HepG2 (cell line): ENCODE measurements around the gene SLC22A31. TPM values are rescaled to one million over a fixed set of nuclear protein-coding genes. Genes with fewer than 3 reads are reported as not detected.

Experiments
- BCLAF1 ChIP-seq: fragments of 450-650 bp; IDR thresholded peaks from 2 replicates; pipeline ENCODE4 v1.6.1; 2017; ENCODE audit warnings: mild to moderate bottlenecking
- ELF4 ChIP-seq: sonication (generic); formaldehyde crosslinking; IDR thresholded peaks from 2 replicates; pipeline ENCODE4 v1.5.0; 2020; ENCODE audit warnings: missing genetic modification reagents, mild to moderate bottlenecking, moderate library complexity, borderline replicate concordance
- GABPB1 ChIP-seq: IDR thresholded peaks from 2 replicates; pipeline ENCODE4 v1.6.1; 2016; ENCODE audit warnings: mild to moderate bottlenecking, missing genetic modification reagents, moderate library complexity, missing compliant biosample characterization
- GTF2F1 ChIP-seq: fragments of 150-350 bp; IDR thresholded peaks from 2 replicates; pipeline ENCODE4 v1.6.1; 2014; ENCODE audit warnings: low read length
- HOMEZ ChIP-seq: IDR thresholded peaks from 2 replicates; pipeline ENCODE4 v1.6.1; 2016; ENCODE audit warnings: low read depth
- HOXA7 ChIP-seq: sonication (generic); formaldehyde crosslinking; IDR thresholded peaks from 2 replicates; pipeline ENCODE4 v1.8.1; 2022; ENCODE audit warnings: mild to moderate bottlenecking, missing genetic modification reagents, moderate library complexity
- KMT2A ChIP-seq: sonication (generic); formaldehyde crosslinking; IDR thresholded peaks from 2 replicates; pipeline ENCODE4 v1.4.0; 2020; ENCODE audit warnings: missing genetic modification reagents
- MTA1 ChIP-seq: sonication (generic); formaldehyde crosslinking; IDR thresholded peaks from 2 replicates; pipeline ENCODE4 v1.4.0; 2020; ENCODE audit warnings: missing genetic modification reagents, mild to moderate bottlenecking, borderline replicate concordance
- PITX1 ChIP-seq: sonication (generic); formaldehyde crosslinking; IDR thresholded peaks from 2 replicates; pipeline ENCODE4 v1.5.1; 2020; ENCODE audit warnings: mild to moderate bottlenecking, missing genetic modification reagents
- SMAD3 ChIP-seq: sonication (generic); formaldehyde crosslinking; IDR thresholded peaks from 2 replicates; pipeline ENCODE4 v1.4.0; 2020; ENCODE audit warnings: missing genetic modification reagents
- TBL1XR1 ChIP-seq: fragments of 150-350 bp; IDR thresholded peaks from 2 replicates; pipeline ENCODE4 v1.6.1; 2014; ENCODE audit warnings: borderline replicate concordance, low read length; ENCODE audit not compliant: partially characterized antibody
- TBX3 ChIP-seq: fragments of 450-650 bp; IDR thresholded peaks from 2 replicates; pipeline ENCODE4 v1.6.1; 2017; ENCODE audit warnings: antibody characterized with exemption, mild to moderate bottlenecking, inconsistent platforms, borderline replicate concordance
- YEATS2 ChIP-seq: sonication (generic); formaldehyde crosslinking; IDR thresholded peaks from 2 replicates; pipeline ENCODE4 v1.4.0; 2020; ENCODE audit warnings: missing genetic modification reagents, borderline replicate concordance
- ZBTB7B ChIP-seq: sonication (generic); formaldehyde crosslinking; IDR thresholded peaks from 2 replicates; pipeline ENCODE4 v1.4.0; 2020; ENCODE audit warnings: missing genetic modification reagents
- ZNF124 ChIP-seq: sonication (generic); formaldehyde crosslinking; IDR thresholded peaks from 2 replicates; pipeline ENCODE4 v1.4.0; 2020; ENCODE audit warnings: missing genetic modification reagents
- ZNF160 ChIP-seq: sonication (generic); formaldehyde crosslinking; IDR thresholded peaks from 2 replicates; pipeline ENCODE4 v1.8.0; 2022; ENCODE audit warnings: mild to moderate bottlenecking, inconsistent platforms, missing genetic modification reagents
- ZNF282 ChIP-seq: fragments of 450-650 bp; IDR thresholded peaks from 2 replicates; pipeline ENCODE4 v1.6.1; 2018; ENCODE audit not compliant: partially characterized antibody
- ZNF329 ChIP-seq: sonication (generic); formaldehyde crosslinking; IDR thresholded peaks from 2 replicates; pipeline ENCODE4 v1.9.0; 2021; ENCODE audit warnings: low read depth, mild to moderate bottlenecking, missing genetic modification reagents
- ZNF335 ChIP-seq: sonication (generic); formaldehyde crosslinking; IDR thresholded peaks from 2 replicates; pipeline ENCODE4 v1.4.0; 2020; ENCODE audit warnings: missing genetic modification reagents
- ZNF549 ChIP-seq: sonication (generic); formaldehyde crosslinking; IDR thresholded peaks from 2 replicates; pipeline ENCODE4 v1.5.0; 2020; ENCODE audit warnings: missing genetic modification reagents
- ZNF703 ChIP-seq: sonication (generic); formaldehyde crosslinking; IDR thresholded peaks from 2 replicates; pipeline ENCODE4 v1.5.1; 2020; ENCODE audit warnings: missing genetic modification reagents, mild to moderate bottlenecking, moderate library complexity, borderline replicate concordance
- polyA plus RNA-seq, 8 experiments: library from polyadenylated mRNA; depleted of rRNA in 3 of 8; stranded (reverse) in 7 of 8; unstranded in 1 of 8; fragments of >200 nt; fragmentation: Illumina TruSeq in 4 of 8; extraction: Trizol in 4 of 8; gene quantifications; 2 replicates each; pipeline versions ENCODE4 v1.2.1 to v1.2.3, GENCODE V29; 2011 to 2016; ENCODE audit warnings: low read depth in 4 of 8, missing spikeins in 1 of 8, mixed read lengths in 1 of 8; ENCODE audit not compliant: insufficient read depth in 1 of 8
- total RNA-seq, 5 experiments: library from RNA; depleted of rRNA; stranded (reverse); fragments of >200 nt; fragmentation: Illumina TruSeq; extraction: Trizol; gene quantifications; 2 replicates each; pipeline ENCODE4 v1.2.3, GENCODE V29; 2016; ENCODE audit warnings: low read depth in 1 of 5
- TF ChIP-seq, protein P1 (sequence below): sonication (generic); formaldehyde crosslinking; IDR thresholded peaks from 2 replicates; pipeline ENCODE4 v1.4.0; 2020; ENCODE audit warnings: mild to moderate bottlenecking, missing genetic modification reagents
- TF ChIP-seq, protein P2 (sequence below): sonication (generic); formaldehyde crosslinking; IDR thresholded peaks from 2 replicates; pipeline ENCODE4 v1.4.0; 2020; ENCODE audit warnings: mild to moderate bottlenecking, missing genetic modification reagents

The SLC22A31 gene
- total and polyA plus RNA-seq, 2 of the 13 experiments (the other 11 are each of a cell fraction or from before 2014, with no cell fraction given) = 67.3 to 83.3 TPM

GRCh38 chr16:89246903-89247733 is 46.8 kb upstream of the SLC22A31 start (continued):
- TF ChIP-seq ZNF703 (peak; percentile 38; the same call in 1 of the 2 replicates), HOMEZ (CRISPR knock-in tag) (peak; percentile 36), MTA1 (CRISPR knock-in tag) (peak; percentile 73; the same call in 1 of the 2 replicates), SMAD3 (no peak), YEATS2 (CRISPR knock-in tag) (no peak; the same call in 1 of the 2 replicates), ZNF329 (peak; percentile 74; the same call in 1 of the 2 replicates), ZNF282 (no peak), BCLAF1 (no peak), ZNF549 (CRISPR knock-in tag) (no peak), ZNF160 (CRISPR knock-in tag) (0 out of 2 replicates have a peak, but pooled peaks have one; percentile 87), PITX1 (CRISPR knock-in tag) (peak; percentile 4; the same call in 1 of the 2 replicates), TBX3 (no peak), ZNF335 (CRISPR knock-in tag) (no peak; the same call in 1 of the 2 replicates), GABPB1 (peak; percentile 83), ZBTB7B (CRISPR knock-in tag) (peak; percentile 71; the same call in 1 of the 2 replicates), ELF4 (no peak), HOXA7 (CRISPR knock-in tag) (no peak), GTF2F1 (no peak), TBL1XR1 (no peak), KMT2A (CRISPR knock-in tag) (no peak), ZNF124 (no peak; the same call in 1 of the 2 replicates)
- TF ChIP-seq, protein P1, sequence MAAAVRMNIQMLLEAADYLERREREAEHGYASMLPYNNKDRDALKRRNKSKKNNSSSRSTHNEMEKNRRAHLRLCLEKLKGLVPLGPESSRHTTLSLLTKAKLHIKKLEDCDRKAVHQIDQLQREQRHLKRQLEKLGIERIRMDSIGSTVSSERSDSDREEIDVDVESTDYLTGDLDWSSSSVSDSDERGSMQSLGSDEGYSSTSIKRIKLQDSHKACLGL (CRISPR knock-in tag) = peak; percentile 79
- TF ChIP-seq, protein P2, sequence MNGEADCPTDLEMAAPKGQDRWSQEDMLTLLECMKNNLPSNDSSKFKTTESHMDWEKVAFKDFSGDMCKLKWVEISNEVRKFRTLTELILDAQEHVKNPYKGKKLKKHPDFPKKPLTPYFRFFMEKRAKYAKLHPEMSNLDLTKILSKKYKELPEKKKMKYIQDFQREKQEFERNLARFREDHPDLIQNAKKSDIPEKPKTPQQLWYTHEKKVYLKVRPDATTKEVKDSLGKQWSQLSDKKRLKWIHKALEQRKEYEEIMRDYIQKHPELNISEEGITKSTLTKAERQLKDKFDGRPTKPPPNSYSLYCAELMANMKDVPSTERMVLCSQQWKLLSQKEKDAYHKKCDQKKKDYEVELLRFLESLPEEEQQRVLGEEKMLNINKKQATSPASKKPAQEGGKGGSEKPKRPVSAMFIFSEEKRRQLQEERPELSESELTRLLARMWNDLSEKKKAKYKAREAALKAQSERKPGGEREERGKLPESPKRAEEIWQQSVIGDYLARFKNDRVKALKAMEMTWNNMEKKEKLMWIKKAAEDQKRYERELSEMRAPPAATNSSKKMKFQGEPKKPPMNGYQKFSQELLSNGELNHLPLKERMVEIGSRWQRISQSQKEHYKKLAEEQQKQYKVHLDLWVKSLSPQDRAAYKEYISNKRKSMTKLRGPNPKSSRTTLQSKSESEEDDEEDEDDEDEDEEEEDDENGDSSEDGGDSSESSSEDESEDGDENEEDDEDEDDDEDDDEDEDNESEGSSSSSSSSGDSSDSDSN (CRISPR knock-in tag) = peak; percentile 92
